Uterus (tissue), 4 donors: ENCODE data around the gene LENG9. TPM values are rescaled to one million over a fixed set of nuclear protein-coding genes. Genes with fewer than 3 reads are reported as not detected.

ENCODE experiments used
- DNase-seq, 2 donors: peaks; one replicate each; pipeline ENCODE4 v3.0.0-alpha.2; 2019 to 2020
- H3K27ac ChIP-seq, 2 donors: fragments of 200-600 bp; sonication (generic); 1 replicate in 1 of 2; 2 replicates in 1 of 2; pipeline ENCODE4 v1.5.1; 2016 to 2018
- H3K27me3 ChIP-seq, 2 donors: fragments of 200-600 bp; sonication (generic); one replicate each; pipeline ENCODE4 v1.5.1; 2018 to 2019; ENCODE audit warnings: control low read depth in 1 of 2
- H3K36me3 ChIP-seq, 2 donors: fragments of 200-600 bp; sonication (generic); one replicate each; pipeline ENCODE4 v1.5.1; 2019; ENCODE audit warnings: control low read depth in 1 of 2
- H3K4me1 ChIP-seq, 2 donors: fragments of 200-600 bp; sonication (generic); one replicate each; pipeline ENCODE4 v1.5.1; 2018 to 2019; ENCODE audit warnings: control low read depth in 1 of 2
- H3K4me3 ChIP-seq, 2 donors: fragments of 200-600 bp; sonication (generic); 1 replicate in 1 of 2; 2 replicates in 1 of 2; pipeline ENCODE4 v1.5.1; 2018 to 2019; ENCODE audit warnings: mild to moderate bottlenecking in 1 of 2
- H3K9me3 ChIP-seq, 2 donors: fragments of 200-600 bp; sonication (generic); one replicate each; pipeline ENCODE4 v1.5.1; 2019; ENCODE audit warnings: control low read depth in 1 of 2
- CTCF ChIP-seq, 4 experiments: fragments of 200-600 bp in 2 of 4; fragments of 450-650 bp in 2 of 4; sonication (generic) in 2 of 4; IDR thresholded peaks; one replicate each; pipeline ENCODE4 v1.5.1; 2016 to 2019; ENCODE audit warnings: antibody characterized with exemption in 4 of 4, mild to moderate bottlenecking in 2 of 4, moderate library complexity in 1 of 4
- POLR2A ChIP-seq, 2 donors: fragments of 450-650 bp; IDR thresholded peaks; one replicate each; pipeline ENCODE4 v1.6.1; 2016; ENCODE audit warnings: antibody characterized with exemption in 2 of 2, mild to moderate bottlenecking in 1 of 2, moderate library complexity in 1 of 2
- intact Hi-C: fragments of 100-400 bp; cut with DNase I; formaldehyde crosslinking; loops from one replicate; pipeline ENCODE4 v1.15.1; 2023; ENCODE audit warnings: low total_unique reads
- total RNA-seq, 4 donors: library from RNA; depleted of rRNA in 3 of 4; stranded (reverse); fragments of >200 nt in 3 of 4; gene quantifications; one replicate each; pipeline versions ENCODE4 v1.1.0 to v1.2.4, GENCODE V29; 2014 to 2023
- donor health status: DM: yes; HTN: yes; CAD: no.

Gene LENG9
- total RNA-seq, 4 donors from 2014 or later: 3.7 to 7.1 (median 3.8) TPM; not detected in 1

DNA sequence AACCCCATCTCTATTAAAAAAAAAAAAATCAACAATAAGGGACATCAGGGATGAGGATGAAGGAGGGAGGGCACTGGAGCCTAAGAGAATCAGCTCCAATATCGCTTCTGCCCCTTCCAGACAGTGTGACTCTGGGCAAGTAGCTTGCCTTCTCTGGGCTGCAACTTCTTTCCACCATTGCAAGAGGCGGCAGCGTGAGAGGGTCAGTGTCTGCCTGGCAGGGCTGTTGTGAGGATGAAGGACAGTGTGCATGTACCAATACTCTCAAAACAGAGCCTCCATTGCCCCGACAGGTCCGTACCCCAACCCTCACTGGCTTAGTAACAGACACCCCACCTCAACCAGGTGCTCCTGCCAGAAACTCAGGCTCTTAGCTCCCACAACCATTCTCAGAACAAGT is 29.9 kb downstream of the LENG9 start:
- H3K27ac ChIP-seq: no peak overlapping the region
- no peak for DNase-seq
- H3K9me3 ChIP-seq: no peaks in the 10 kb centered on the region
- intact Hi-C loops: no loop called here
- H3K36me3 ChIP-seq: no peaks in the 10 kb centered on the region
- no peak overlapping the region for H3K4me3 ChIP-seq
- H3K27me3 ChIP-seq: peaks cover 6 to 30% of the 10 kb centered on the region in 2 donors
- TF ChIP-seq POLR2A (IDR thresholded peaks at IDR 0.05) (no peak), CTCF (IDR thresholded peaks at IDR 0.05) (no peak)
- H3K4me1 ChIP-seq: peaks cover 0 to 8% of the 10 kb centered on the region in 2 donors

DNA sequence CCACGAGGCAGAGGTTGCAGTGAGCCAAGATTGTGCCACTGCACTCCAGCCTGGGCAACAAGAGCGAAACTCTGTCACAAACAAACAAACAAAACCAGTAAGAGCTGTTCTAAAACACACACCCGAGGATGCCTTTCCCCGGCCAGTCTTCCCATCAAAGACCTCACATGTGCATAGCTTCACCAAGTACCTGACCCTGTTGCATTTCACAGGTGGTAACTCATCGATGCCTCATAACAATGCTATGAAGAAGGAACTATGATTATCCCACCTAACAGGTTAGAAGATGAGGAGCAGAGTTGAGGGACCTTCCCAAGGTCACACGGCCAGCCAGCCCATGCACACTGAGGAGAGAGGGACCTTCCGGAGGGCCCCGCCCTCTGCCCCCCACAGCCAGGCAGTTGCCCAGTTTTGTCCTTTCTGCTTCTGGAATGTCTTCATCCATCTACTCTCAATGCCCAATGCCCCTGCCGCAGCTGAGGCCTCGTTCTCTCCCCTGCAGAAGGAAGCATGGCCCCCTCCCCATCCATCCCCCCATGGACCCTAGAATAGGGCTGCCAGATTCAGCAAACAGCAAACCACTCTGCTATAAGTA is 31.3 kb downstream of the LENG9 start:
- Histone ChIP-seq H3K27ac (no peak overlapping the region), H3K4me1 (peaks cover 0 to 8% of the 10 kb centered on the region in 2 donors), H3K4me3 (no peak overlapping the region), H3K27me3 (peaks cover 7 to 32% of the 10 kb centered on the region in 2 donors), H3K9me3 (no peaks in the 10 kb centered on the region), H3K36me3 (no peaks in the 10 kb centered on the region)
- intact Hi-C loops: no loop called here
- TF ChIP-seq POLR2A (IDR thresholded peaks at IDR 0.05) (no peak), CTCF (IDR thresholded peaks at IDR 0.05) (no peak)
- no peak for DNase-seq

GRCh38 chr19:54431255-54431838 is 32.2 kb downstream of the LENG9 start:
- no peak for DNase-seq

GRCh38 chr19:54430306-54431254 is 33.0 kb downstream of the LENG9 start:
- peak overlapping the region in 1 of 2 donors; percentile 29 for H3K27ac ChIP-seq
- peak overlapping the region in 1 of 2 donors; percentile 24 for H3K4me3 ChIP-seq
- TF ChIP-seq POLR2A (IDR thresholded peaks at IDR 0.05) (no peak), CTCF (IDR thresholded peaks at IDR 0.05) (peak in 1 of 4 experiments; percentile 10)
- intact Hi-C loops: no loop called here
- no peak for DNase-seq
- peaks cover 7 to 32% of the 10 kb centered on the region in 2 donors for H3K27me3 ChIP-seq
- peaks cover 0 to 8% of the 10 kb centered on the region in 2 donors for H3K4me1 ChIP-seq
- no peaks in the 10 kb centered on the region for H3K9me3 ChIP-seq
- no peaks in the 10 kb centered on the region for H3K36me3 ChIP-seq

More at GRCh38 chr19:54431255-54431838, 32.2 kb downstream of the LENG9 start:
- intact Hi-C loops: no loop called here
- peaks cover 0 to 8% of the 10 kb centered on the region in 2 donors for H3K4me1 ChIP-seq
- H3K4me3 ChIP-seq: no peak overlapping the region
- H3K27ac ChIP-seq: peak overlapping the region in 1 of 2 donors; percentile 21
- no peak for TF ChIP-seq CTCF (IDR thresholded peaks at IDR 0.05)
- TF ChIP-seq POLR2A (IDR thresholded peaks at IDR 0.05): no peak
- H3K27me3 ChIP-seq: peaks cover 7 to 32% of the 10 kb centered on the region in 2 donors
- no peaks in the 10 kb centered on the region for H3K9me3 ChIP-seq
- no peaks in the 10 kb centered on the region for H3K36me3 ChIP-seq
